HG03135 (cell line): ENCODE data around the gene SLC22A5.
A peak's percentile ranks its signal among the peaks of the same experiment; 100 is the strongest.
"Not testable (repeated sequence)": the region's sequence is repeated elsewhere in the genome, so short reads cannot be mapped to it uniquely, and the experiment has no call there.

Source experiments
- ATAC-seq: cut with Tn5 transposase; IDR thresholded peaks from one replicate; pipeline ENCODE4 v1.9.1; 2021; ENCODE audit warnings: mild to moderate bottlenecking, moderate library complexity; ENCODE audit not compliant: unreplicated experiment

SLC22A5 gene

DNA sequence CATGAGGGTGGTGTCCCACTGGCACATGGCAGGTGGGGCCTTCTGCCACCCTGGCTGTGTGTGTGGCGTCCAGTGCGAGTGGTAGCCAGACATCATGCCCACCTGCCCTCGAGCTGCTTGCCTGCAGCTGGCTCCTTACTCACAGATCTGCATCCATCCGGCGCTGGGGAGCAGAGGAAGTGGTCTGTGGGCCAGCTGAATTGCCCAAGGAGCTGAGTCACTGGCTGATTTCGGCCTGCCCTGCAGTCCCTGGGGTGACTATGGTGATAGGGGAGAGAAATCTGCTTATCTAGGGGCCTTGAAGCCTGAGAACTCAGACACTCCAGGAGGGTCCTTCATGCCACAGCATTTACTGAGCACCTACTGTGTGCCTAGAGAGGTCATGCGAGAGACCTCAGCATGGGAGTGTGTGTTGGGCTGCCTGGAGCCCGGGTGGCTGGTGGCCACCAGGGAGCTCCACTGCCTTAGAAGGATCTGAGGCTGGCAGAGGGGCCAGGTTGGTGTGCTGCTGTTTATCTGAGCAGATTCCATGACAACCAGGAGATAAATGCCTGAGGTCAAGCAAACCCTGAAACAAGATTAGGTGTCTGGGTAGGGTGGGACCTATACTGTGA is 57.1 kb downstream of the SLC22A5 start:
- peak; percentile 42 for ATAC-seq

GRCh38 chr5:132427281-132428146 is 58.0 kb downstream of the SLC22A5 start:
- no peak for ATAC-seq

DNA sequence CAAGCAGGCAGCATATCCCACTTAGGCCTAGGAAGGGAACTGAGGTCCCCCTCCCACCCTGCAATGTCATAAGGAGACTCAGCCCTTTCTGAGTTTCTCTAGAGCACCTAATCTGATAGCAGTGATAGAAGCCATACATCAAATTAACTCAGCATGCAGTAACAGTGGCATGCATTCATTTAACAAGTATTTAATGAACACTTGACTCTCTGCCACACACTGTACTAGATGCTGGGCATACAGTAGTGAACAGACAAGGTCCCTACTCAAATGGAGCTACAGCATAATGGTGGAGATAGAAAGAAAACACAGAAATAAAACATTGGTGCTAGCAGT is 58.6 kb downstream of the SLC22A5 start:
- ATAC-seq: no peak

DNA sequence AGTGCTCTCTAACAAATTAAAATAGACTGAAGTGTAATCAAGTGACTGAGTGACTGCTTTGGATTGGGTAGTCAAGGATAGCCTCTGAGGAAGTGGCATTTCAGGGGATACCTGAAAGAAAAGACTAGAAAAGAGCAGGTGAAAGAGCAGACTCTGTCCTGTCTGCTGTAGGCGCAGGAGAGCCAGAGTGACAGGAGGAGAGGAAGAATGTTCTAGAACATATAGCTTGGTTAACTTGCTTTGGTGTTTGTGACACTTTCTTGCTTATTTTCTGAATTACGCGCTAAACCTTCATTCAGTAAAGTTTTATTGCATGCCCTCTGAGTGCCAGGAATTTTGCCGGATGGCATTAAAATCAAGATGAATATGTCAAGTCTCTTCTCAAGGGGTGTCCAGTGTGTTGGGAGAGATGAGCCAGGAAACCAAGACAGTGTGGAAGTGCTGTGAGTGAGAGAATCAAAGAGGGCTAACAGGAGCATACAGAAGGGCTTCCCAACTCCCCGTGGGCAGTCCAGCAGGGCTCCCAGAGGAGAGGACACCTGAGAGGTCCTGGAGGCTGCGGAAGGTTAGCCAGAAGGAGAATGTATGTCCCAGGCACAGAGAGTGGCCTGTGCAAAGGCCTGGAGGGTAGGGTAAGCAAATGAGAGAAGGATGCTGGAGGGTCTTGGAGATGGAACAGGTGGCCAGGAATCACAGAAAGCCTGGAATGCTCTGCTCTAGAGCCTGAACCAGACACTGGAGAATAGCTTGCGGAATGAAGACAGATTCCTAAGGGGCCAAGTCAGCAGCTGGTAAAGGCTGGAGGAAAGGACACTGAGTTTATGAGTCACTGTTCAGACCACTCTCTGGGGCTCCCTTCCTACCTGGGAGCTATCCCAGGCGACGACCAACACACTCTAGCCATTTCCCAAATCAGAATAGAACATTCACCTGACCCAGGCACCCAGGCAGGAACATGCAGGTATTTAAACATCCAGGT is 59.3 kb downstream of the SLC22A5 start:
- no peak for ATAC-seq

GRCh38 chr5:132429463-132430440 is 60.2 kb downstream of the SLC22A5 start:
- ATAC-seq: no peak

DNA sequence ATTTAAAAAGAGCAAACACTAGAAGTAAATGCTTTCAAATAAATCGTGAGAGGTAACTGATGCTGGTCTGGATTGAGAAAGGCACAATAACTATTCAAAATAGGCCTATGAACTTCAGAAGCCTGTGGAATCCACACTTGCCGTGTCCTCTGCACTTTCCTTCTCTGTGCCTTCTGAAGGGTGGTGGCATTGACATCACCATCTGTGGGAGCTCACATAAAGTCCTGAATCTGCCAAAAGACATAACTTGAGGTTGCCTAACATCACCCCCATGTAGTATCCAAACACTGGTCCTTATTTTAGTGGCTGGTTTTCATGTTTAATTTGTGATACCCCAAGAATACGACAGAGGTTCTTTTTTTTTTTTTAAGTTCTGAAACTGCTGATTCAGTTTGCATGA is 61.2 kb downstream of the SLC22A5 start:
- ATAC-seq: no peak

DNA sequence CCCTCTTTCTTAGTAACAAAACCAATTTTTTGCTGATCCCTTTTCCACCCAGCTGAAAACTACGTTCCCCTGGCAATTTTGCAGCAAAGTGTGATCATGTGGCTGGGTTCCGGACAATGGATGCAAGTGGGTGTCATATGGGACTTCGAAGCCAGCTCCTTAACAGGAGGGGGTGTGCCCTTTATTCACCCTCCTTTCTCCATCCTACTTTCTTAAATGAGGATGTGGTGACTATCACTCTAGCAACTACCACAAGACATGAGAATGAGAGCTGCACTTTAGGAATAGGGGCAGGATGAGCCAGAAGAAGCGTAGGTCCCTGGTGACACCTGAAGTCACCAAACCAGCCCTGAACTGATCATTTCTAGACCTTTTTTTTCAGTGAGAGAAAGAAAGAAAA is 62.1 kb downstream of the SLC22A5 start:
- ATAC-seq: no peak

DNA sequence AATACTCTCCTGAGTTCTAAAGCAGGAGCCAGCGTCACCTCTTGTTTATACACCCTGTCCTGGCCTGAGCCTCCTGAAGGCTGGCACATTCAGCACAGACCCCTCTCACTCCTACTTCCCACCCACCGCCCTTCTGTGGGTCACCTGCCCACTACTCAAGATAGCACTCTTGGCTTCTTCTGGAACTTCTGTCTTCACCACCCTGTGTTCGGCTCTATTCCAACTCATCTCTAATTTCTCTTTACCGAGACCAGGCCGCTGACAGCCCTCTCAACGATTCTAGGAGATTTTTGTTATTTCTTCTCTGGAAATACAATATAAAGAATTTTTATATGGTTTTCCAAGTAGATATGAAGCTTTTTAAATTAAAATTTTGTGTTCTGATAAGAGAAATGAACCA is 63.6 kb downstream of the SLC22A5 start:
- ATAC-seq: no peak

DNA sequence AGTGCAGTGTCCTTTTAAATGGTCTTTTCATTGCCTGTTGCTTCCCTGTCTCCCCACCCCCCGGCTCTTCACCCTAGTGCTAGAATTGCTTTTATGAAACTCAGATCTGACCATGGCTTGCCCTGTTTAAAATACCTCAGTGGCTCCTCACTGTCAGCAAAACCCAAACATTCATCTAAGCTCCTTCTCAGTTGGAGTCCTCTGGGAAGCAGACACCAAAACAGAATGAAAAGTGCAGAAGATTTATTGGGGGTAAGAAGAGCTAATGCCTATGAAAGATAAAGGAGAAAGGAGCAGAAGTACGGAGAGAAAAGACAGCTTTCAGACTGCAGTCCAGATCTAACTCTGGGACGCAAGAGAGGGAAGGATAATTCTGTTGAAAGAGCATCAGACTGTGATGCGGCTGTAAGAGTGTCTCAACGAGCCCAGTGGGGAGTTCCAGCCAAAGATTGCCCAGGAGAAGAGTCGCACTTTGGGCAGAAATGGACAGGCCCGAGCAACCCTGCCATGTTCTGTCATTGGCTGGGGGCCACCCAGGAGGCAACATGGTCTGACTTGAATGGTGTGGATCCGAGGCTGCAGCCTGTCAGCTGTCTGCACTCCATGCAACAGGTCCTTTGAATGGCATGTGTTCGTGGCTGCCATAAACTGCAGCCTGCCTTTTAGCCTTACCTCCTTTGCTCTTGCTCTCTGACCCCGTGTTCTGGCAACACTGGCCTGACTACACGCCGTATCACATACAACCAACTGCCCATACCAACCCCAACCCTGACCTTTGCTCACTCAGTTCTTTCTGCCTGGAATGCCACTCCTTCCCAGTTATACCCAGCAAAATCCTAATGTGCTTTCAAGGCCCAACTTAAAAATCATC is 65.1 kb downstream of the SLC22A5 start:
- no peak for ATAC-seq

DNA sequence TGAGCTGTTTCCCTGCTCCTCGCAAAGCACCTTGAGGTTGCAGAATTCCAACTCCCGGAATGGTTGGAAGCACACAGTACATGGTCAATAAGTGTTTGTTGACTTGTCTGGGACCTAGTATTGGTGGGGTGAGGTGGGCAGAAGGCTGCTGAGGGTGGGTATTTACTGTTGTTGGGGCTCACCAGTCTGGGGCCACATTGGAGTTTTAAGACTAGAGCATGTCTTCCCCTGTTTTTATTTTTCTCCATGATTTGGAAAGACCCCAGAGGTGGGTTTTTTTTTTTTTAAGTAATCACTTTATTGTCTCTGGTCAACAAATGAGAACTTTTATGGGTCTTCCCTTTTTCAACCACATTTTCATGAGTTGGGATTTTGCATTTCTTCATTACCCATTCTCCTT is 65.9 kb downstream of the SLC22A5 start:
- ATAC-seq: no peak

DNA sequence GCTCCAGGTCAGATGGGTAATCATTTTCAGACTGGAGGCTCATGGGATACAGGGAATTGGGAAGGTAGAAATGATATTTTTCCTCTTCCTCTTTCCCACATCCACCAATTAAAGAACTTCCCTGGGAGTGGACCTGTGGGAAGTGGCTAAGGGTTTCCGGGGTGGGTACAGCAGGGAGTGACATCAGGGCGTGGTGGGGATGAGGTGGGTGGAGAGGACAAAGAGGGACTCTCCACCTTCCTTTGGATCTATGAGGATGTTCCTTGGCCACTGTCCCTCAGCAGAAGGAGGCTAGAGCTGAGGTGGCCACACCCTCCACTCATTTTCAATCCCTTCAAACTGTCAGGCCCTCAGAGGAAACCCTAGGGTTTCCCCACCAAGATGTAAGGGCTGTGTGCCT is 66.4 kb downstream of the SLC22A5 start:
- ATAC-seq: no peak

- no peak for ATAC-seq
Measured at GRCh38 chr5:132436936-132437335, 67.4 kb downstream of the SLC22A5 start.

- ATAC-seq: peak; percentile 78
Measured at GRCh38 chr5:132437604-132438266, 68.2 kb downstream of the SLC22A5 start.

GRCh38 chr5:132438267-132438645 is 68.7 kb downstream of the SLC22A5 start:
- not testable (repeated sequence) for ATAC-seq

GRCh38 chr5:132438917-132439316 is 69.4 kb downstream of the SLC22A5 start:
- no peak for ATAC-seq

- ATAC-seq: no peak
Measured at GRCh38 chr5:132439521-132440089, 70.1 kb downstream of the SLC22A5 start.

GRCh38 chr5:132444061-132444460 is 74.6 kb downstream of the SLC22A5 start:
- no peak for ATAC-seq
